Spleen (tissue), 11 donors: ENCODE measurements around the gene GPT2. TPM values are rescaled to one million over a fixed set of nuclear protein-coding genes. Genes with fewer than 3 reads are reported as not detected.

Experiments used
- DNase-seq: peaks from one replicate; pipeline ENCODE4 v3.0.0-alpha.2; 2020
- H3K27ac ChIP-seq, 8 donors: fragments of 200-600 bp; sonication (generic) in 7 of 8; 1 replicate in 4 of 8; 2 replicates in 4 of 8; pipeline versions ENCODE4 v1.5.0 to v1.8.0; 2016 to 2021; ENCODE audit warnings: inconsistent platforms in 4 of 8, mild to moderate bottlenecking in 4 of 8, moderate library complexity in 1 of 8
- H3K27me3 ChIP-seq, 7 donors: fragments of 200-600 bp; sonication (generic) in 6 of 7; replicated peaks in 1 of 7; 1 replicate in 4 of 7; 2 replicates in 3 of 7; pipeline versions ENCODE4 v1.5.0 to v1.8.0; 2016 to 2021; ENCODE audit warnings: inconsistent platforms in 3 of 7, mild to moderate bottlenecking in 1 of 7
- H3K36me3 ChIP-seq, 6 donors: fragments of 200-600 bp; sonication (generic) in 5 of 6; 1 replicate in 4 of 6; 2 replicates in 2 of 6; pipeline versions ENCODE4 v1.5.0 to v1.8.0; 2016 to 2021; ENCODE audit warnings: inconsistent platforms in 2 of 6
- H3K4me1 ChIP-seq, 6 donors: fragments of 200-600 bp; sonication (generic) in 5 of 6; 1 replicate in 3 of 6; 2 replicates in 3 of 6; pipeline versions ENCODE4 v1.5.0 to v1.8.0; 2016 to 2021; ENCODE audit warnings: inconsistent platforms in 3 of 6
- H3K4me3 ChIP-seq, 8 donors: fragments of 200-600 bp; sonication (generic) in 7 of 8; 1 replicate in 4 of 8; 2 replicates in 4 of 8; pipeline versions ENCODE4 v1.5.0 to v1.8.0; 2016 to 2021; ENCODE audit warnings: inconsistent platforms in 4 of 8, mild to moderate bottlenecking in 4 of 8, moderate library complexity in 2 of 8
- H3K9me3 ChIP-seq, 8 donors: fragments of 200-600 bp; sonication (generic) in 7 of 8; 1 replicate in 4 of 8; 2 replicates in 4 of 8; pipeline versions ENCODE4 v1.5.0 to v1.8.0; 2016 to 2021; ENCODE audit warnings: inconsistent platforms in 4 of 8
- POLR2A ChIP-seq, 3 donors: fragments of 450-650 bp; IDR thresholded peaks; one replicate each; pipeline ENCODE4 v1.5.1; 2017; ENCODE audit warnings: antibody characterized with exemption in 3 of 3, mild to moderate bottlenecking in 1 of 3
- POLR2AphosphoS5 ChIP-seq, 3 donors: sonication (generic); formaldehyde crosslinking; IDR thresholded peaks; one replicate each; pipeline ENCODE4 v1.5.1; 2017; ENCODE audit warnings: antibody characterized with exemption in 3 of 3
- WGBS, 5 donors: extraction: QIAGEN DNeasy Blood & Tissue Kit in 3 of 5; methylation state at CpG; one replicate each; pipeline versions ENCODE4 v1.1.5 to v1.1.7; 2013 to 2018; 5-methylcytosine and 5-hydroxymethylcytosine counted together
- intact Hi-C: fragments of 100-400 bp; cut with DNase I; formaldehyde crosslinking; loops from one replicate; pipeline ENCODE4 v1.15.0; 2023; ENCODE audit warnings: low total_unique reads
- polyA plus RNA-seq, 3 donors: library from polyadenylated mRNA; stranded (reverse); fragments of 200-250 nt; gene quantifications; one replicate each; pipeline ENCODE4 v1.2.1, GENCODE V29; 2013
- total RNA-seq, 7 donors: library from RNA; depleted of rRNA in 3 of 7; stranded (reverse); fragments of >200 nt in 3 of 7; fragmentation: NEBNext Ultra II Directional in 4 of 7; extraction: Animal tissue kit (Norgen Biotek cat#: 25700) in 4 of 7; gene quantifications; one replicate each; pipeline versions ENCODE4 v1.1.0 to v1.2.1, GENCODE V29; 2016 to 2021
- TF ChIP-seq, protein P1 (sequence below), 11 experiments: fragments of 200-600 bp in 7 of 11; fragments of 450-650 bp in 4 of 11; sonication (generic) in 4 of 11; IDR thresholded peaks in 8 of 11; conservative IDR thresholded peaks in 3 of 11; 1 replicate in 7 of 11; 2 replicates in 4 of 11; pipeline versions ENCODE4 v1.4.0 to v1.8.0; 2016 to 2021; ENCODE audit warnings: antibody characterized with exemption in 11 of 11, inconsistent platforms in 4 of 11, mild to moderate bottlenecking in 1 of 11
- donor health status: healthy with polysubstance abuse.
- donor health status: DM: no; HTN: no; CAD: no; lungs with moderate emphysema.
- donor health status: DM: no; HTN: no; CAD: no.
- donor health status: Bipolar disorder and iron deficiency.
- donor health status: healthy.
- donor health status: DM: no; HTN: no; CAD: no.
- donor health status: DM: yes; HTN: yes; CAD: no.

GPT2 gene
- total and polyA plus RNA-seq, 10 donors: 3.1 to 9.2 (median 4.9) TPM

DNA sequence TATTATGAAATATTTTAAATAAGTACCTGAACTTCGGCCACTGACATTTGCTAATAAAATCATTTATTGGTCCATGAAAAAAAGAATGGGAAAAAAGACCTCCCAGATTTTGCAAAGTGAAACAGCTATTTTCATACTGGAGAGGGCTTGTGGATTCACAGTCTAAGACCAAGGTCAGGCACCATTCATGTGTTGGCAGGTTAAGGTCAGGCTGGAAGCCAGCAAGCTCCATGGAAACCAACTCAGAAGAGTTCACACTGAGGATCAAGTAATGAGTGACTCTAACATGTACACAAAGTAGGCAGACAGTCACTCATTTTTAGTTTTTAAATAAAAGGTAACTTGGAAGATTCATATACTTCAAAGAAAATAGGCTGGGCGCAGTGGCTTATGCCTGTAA is 85.9 kb downstream of the GPT2 start:
- Histone ChIP-seq H3K4me3 (no peak overlapping the region), H3K27me3 (no peaks in the 10 kb centered on the region), H3K27ac (peak overlapping the region in 2 of 8 donors; percentile 13 to 41), H3K9me3 (no peaks in the 10 kb centered on the region), H3K36me3 (peaks cover 20 to 68% (median 51%) of the 10 kb centered on the region in 6 donors), H3K4me1 (peaks cover 30 to 81% (median 48%) of the 10 kb centered on the region in 6 donors)
- TF ChIP-seq, protein P1, sequence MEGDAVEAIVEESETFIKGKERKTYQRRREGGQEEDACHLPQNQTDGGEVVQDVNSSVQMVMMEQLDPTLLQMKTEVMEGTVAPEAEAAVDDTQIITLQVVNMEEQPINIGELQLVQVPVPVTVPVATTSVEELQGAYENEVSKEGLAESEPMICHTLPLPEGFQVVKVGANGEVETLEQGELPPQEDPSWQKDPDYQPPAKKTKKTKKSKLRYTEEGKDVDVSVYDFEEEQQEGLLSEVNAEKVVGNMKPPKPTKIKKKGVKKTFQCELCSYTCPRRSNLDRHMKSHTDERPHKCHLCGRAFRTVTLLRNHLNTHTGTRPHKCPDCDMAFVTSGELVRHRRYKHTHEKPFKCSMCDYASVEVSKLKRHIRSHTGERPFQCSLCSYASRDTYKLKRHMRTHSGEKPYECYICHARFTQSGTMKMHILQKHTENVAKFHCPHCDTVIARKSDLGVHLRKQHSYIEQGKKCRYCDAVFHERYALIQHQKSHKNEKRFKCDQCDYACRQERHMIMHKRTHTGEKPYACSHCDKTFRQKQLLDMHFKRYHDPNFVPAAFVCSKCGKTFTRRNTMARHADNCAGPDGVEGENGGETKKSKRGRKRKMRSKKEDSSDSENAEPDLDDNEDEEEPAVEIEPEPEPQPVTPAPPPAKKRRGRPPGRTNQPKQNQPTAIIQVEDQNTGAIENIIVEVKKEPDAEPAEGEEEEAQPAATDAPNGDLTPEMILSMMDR (IDR thresholded peaks at IDR 0.05 in 8 of 11, conservative IDR thresholded peaks at IDR 0.05 in 3 of 11): no peak
- TF ChIP-seq POLR2A (IDR thresholded peaks at IDR 0.05): no peak
- no peak for TF ChIP-seq POLR2AphosphoS5 (IDR thresholded peaks at IDR 0.05)
- intact Hi-C loops: loop anchor here (10.0 kb wide), 2 partner anchors 175 to 495 kb away; partner anchors contain the start of genes ITFG1, NETO2 and PHKB
- WGBS, 5 donors: 70 to 94% (median 76%) methylated on average over 2 of the region's 2 CpGs
- DNase-seq: no peak

DNA sequence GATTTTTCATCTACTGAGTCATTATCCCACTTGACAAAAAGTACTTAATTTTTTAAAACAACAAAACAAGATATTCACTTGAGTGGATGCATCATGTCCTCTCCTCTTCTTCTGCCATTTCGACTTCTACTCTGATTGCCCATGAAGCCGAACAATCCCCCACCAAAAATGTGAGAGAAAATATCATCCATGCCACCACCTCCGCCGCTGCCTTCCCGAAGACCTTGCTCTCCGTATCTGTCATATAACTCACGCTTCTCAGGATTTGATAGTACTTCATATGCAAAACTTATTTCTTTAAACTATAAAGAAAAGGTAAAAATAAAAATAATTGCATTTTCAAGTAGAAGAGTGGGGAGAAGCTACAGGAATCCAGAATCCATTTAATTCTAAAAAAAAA is 87.1 kb downstream of the GPT2 start:
- DNase-seq: no peak
- intact Hi-C loops: loop anchor here (10.0 kb wide), 2 partner anchors 174 to 494 kb away; partner anchors contain the start of genes ITFG1, NETO2 and PHKB
- H3K9me3 ChIP-seq: no peaks in the 10 kb centered on the region
- H3K4me3 ChIP-seq: peak overlapping the region in 1 of 8 donors; percentile 94
- H3K27me3 ChIP-seq: no peaks in the 10 kb centered on the region
- no peak for TF ChIP-seq POLR2A (IDR thresholded peaks at IDR 0.05)
- peaks cover 9 to 57% (median 39%) of the 10 kb centered on the region in 6 donors for H3K36me3 ChIP-seq
- WGBS, 5 donors: 92 to 96% (median 94%) methylated on average over 7 of the region's 7 CpGs
- no peak overlapping the region for H3K27ac ChIP-seq
- peaks cover 30 to 82% (median 48%) of the 10 kb centered on the region in 6 donors for H3K4me1 ChIP-seq

DNA sequence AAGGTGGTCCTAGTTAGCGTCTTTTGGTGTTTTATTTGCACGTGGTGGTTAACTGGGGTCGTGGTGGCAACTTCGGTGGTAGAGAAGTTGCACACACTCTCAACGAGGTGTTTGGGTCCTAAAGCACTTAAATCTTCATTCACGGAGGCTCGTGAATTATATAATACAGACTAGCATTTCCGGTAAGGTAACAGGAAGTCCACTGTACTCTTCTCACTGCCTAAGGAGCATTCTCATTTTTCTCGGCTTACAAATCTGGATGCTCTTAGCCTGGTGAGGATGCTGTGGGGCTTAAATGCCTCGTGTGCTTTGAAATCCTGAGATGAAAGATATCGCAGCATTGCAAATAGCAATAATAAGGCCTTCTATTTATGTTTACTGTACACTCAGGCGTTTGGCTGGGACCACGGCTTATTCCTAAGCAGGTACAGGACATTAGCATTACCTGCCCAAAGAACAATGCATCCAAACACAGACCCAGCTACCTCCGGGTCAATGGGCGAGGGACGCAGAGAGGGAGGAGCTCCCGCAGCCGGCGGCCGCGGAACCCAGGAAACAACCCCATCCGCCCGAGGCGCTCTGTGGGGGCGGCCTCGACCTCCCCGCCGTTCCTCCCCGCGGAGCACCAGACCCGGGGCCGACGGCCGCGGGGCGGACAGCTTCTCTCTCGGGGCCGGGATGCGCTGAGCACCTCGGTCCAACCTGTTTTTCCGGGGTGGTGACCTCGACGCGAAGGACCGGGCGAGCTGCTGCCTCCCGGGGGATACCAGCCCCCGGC is 88.5 kb downstream of the GPT2 start:
- intact Hi-C loops: loop anchor here (10.0 kb wide), 2 partner anchors 172 to 492 kb away; partner anchors contain the start of genes ITFG1, NETO2 and PHKB
- TF ChIP-seq POLR2A (IDR thresholded peaks at IDR 0.05) (no peak), POLR2AphosphoS5 (IDR thresholded peaks at IDR 0.05) (peak in 1 of 3 donors; percentile 3)
- TF ChIP-seq, protein P1 (IDR thresholded peaks at IDR 0.05 in 8 of 11, conservative IDR thresholded peaks at IDR 0.05 in 3 of 11): no peak
- Histone ChIP-seq H3K27me3 (no peaks in the 10 kb centered on the region), H3K9me3 (no peaks in the 10 kb centered on the region), H3K36me3 (peaks cover 3 to 43% (median 26%) of the 10 kb centered on the region in 6 donors), H3K4me3 (peak overlapping the region; percentile 82 to 94 (median 87)), H3K27ac (peak overlapping the region; percentile 95 to 99 (median 98)), H3K4me1 (peaks cover 30 to 70% (median 48%) of the 10 kb centered on the region in 6 donors)
- DNase-seq: peak; percentile 93
- 1 to 2% (median 2%) methylated on average over 45 to 48 of the region's 48 CpGs for WGBS, 5 donors

DNA sequence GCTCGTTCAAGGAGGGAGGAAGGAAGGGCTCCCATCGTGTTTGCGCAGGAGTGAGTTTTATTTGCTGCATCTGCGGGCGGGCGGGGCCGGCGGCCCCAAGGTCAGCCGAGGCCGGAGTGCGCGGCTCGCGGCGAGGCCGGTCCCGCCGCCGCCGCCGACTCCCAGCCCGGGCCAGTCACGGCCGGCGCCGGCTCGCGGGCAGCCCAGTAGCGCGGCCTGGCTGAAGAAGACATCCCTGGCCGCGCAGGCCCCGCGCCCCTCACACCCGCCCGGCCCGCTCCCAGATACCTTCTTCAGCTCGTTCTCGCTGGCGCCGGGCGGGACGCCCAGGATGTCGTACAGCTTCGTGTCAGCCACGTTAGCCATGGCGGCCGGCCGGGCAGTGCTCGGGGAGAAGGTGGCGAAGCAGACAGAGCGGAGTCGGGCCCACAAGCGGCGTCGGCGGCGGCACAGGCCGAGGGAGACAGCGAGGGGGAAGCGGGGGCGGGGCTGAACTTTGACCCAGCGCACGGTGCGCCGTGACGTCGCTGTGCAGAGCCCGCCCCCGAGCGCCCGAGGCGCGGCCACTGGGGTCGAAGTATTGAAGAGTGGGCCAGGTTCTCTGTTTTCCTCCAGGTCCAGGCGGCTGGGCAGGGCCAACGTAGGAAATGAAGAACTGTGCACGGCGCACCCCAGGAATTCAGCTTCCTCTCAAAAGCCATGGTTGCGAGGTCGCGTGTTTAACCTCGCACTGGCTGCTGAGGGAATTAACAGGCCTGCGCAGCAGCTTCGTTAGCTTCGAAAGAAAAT is 89.2 kb downstream of the GPT2 start, which contains the start of gene DNAJA2:
Gene DNAJA2 (minus strand): TSS at position 468 of the 789 bp plus-strand sequence. CDS start 102 bp downstream, at position 366.
- H3K4me3 ChIP-seq: peak within 1 kb of the TSS; percentile 82 to 94 (median 87)
- H3K4me1 ChIP-seq: peaks cover 30 to 62% (median 46%) of the 10 kb centered on the region in 6 donors
- peak; percentile 98 for DNase-seq
- H3K9me3 ChIP-seq: no peaks in the 10 kb centered on the region
- H3K27ac ChIP-seq: peak within 1 kb of the TSS; percentile 95 to 99 (median 98)
- intact Hi-C loops: loop anchor here (10.0 kb wide), 2 partner anchors 171 to 491 kb away; partner anchors contain the start of genes ITFG1, NETO2 and PHKB
- TF ChIP-seq, protein P1 (IDR thresholded peaks at IDR 0.05 in 8 of 11, conservative IDR thresholded peaks at IDR 0.05 in 3 of 11): peak in 5 of 11 experiments; percentile 17 to 35 (median 32)
- TF ChIP-seq POLR2AphosphoS5 (IDR thresholded peaks at IDR 0.05) (peak; percentile 96 to 99 (median 96)), POLR2A (IDR thresholded peaks at IDR 0.05) (peak; percentile 29 to 78 (median 53))
- no peaks in the 10 kb centered on the region for H3K27me3 ChIP-seq
- 0 to 1% (median 1%) methylated on average over 56 to 86 of the region's 86 CpGs for WGBS, 5 donors
- H3K36me3 ChIP-seq: peaks cover 0 to 35% (median 18%) of the 10 kb centered on the region in 6 donors
